ENCODE measurements around the gene CYP46A1.

CYP46A1 gene

DNA sequence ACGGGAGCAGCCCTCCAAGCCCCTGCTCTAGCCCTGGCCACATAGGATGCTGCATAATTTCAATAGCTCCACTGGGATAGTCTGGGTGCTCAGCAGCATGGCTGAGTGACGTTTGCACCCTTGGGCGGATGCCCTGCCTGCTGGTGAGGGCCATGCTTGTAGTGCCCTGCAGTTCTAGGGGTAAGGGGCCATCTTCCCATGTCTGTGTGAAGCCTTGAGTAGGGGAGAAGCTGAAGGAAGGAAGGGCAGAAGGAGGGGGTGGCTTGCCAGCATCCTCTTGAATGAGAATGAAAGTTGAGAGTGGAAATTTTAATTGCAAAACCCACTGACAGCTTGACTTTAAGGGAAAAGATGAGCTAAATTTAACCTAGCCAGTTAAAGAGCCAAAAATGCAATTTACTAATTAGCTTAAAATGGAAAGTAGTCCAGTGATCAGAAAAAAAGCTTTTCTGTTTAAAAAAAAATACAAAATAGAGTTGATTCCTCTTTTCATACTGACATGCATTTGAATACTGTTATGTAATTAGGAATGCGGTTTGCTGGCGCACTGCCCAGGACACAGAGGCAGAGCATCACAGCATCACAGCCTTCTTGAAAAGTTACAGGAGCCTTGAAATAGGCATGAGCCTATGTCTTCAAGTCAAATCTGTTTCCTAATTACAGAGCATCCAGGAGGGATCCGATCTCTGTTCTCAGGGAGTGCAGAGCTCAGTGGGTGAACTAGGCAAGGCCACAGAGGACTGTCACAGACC lies 90.6 kb downstream of the CYP46A1 start:
- DNase-seq (ENCODE audit: low read depth) = no peak
- TF ChIP-seq, protein P1, sequence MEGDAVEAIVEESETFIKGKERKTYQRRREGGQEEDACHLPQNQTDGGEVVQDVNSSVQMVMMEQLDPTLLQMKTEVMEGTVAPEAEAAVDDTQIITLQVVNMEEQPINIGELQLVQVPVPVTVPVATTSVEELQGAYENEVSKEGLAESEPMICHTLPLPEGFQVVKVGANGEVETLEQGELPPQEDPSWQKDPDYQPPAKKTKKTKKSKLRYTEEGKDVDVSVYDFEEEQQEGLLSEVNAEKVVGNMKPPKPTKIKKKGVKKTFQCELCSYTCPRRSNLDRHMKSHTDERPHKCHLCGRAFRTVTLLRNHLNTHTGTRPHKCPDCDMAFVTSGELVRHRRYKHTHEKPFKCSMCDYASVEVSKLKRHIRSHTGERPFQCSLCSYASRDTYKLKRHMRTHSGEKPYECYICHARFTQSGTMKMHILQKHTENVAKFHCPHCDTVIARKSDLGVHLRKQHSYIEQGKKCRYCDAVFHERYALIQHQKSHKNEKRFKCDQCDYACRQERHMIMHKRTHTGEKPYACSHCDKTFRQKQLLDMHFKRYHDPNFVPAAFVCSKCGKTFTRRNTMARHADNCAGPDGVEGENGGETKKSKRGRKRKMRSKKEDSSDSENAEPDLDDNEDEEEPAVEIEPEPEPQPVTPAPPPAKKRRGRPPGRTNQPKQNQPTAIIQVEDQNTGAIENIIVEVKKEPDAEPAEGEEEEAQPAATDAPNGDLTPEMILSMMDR (IDR thresholded peaks at IDR 0.05; ENCODE audit: insufficient read depth, low read depth, low read length, missing control alignments) = no peak
- no peak overlapping the region for H3K4me3 ChIP-seq (ENCODE audit: low read depth, low read length)

DNA sequence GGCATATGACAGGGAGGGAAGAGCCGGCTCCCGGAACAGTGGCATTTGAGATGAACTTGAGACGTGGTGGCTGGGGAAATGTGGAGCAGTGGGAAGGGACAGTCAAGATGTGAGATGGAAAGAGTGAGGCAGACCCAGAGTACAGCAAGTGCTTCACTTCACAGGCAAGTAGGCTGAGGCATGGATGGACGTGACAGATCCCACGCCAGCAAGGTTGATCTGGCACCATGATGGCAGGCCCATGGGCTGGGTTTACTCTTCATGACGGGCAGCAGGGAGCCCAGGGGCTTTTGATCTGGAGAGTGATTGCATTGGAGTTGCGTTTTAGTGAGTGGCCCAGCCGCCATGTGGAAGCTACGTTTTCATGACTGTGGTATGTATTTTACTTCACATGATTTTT lies 91.3 kb downstream of the CYP46A1 start:
- no peak for DNase-seq (ENCODE audit: low read depth)
- TF ChIP-seq, protein P1 (IDR thresholded peaks at IDR 0.05; ENCODE audit: insufficient read depth, low read depth, low read length, missing control alignments) = no peak
- no peak overlapping the region for H3K4me3 ChIP-seq (ENCODE audit: low read depth, low read length)
